Lower leg skin (tissue), 3 donors: Measurements from ENCODE around the gene PRKAR1B.

Experiments
- CTCF ChIP-seq, 3 donors: fragments of 450-650 bp; IDR thresholded peaks; one replicate each; pipeline ENCODE4 v1.5.1; 2016; ENCODE audit warnings: antibody characterized with exemption in 3 of 3, mild to moderate bottlenecking in 3 of 3, moderate library complexity in 2 of 3
- POLR2A ChIP-seq, 2 donors: fragments of 450-650 bp; IDR thresholded peaks; one replicate each; pipeline ENCODE4 v1.6.1; 2016 to 2017; ENCODE audit warnings: antibody characterized with exemption in 2 of 2, mild to moderate bottlenecking in 1 of 2, moderate library complexity in 1 of 2

- TF ChIP-seq CTCF (IDR thresholded peaks at IDR 0.05) (no peak), POLR2A (IDR thresholded peaks at IDR 0.05) (no peak)
Observed at GRCh38 chr7:537911-538634, 189.0 kb downstream of the PRKAR1B start.
